ENCODE results near the gene SPRR2B. TPM values are rescaled to one million over a fixed set of nuclear protein-coding genes. Genes with fewer than 3 reads are reported as not detected.
"Not testable (repeated sequence)": the region's sequence is repeated elsewhere in the genome, so short reads cannot be mapped to it uniquely, and the experiment has no call there.

Gene SPRR2B
- total RNA-seq, 2 donors from 2014 or later = not detected

GRCh38 chr1:153040950-153041631, 30.3 kb downstream of the SPRR2B start, which contains the start of gene SPRR2D:
TSS of gene SPRR2D (minus strand) at chr1:153041120. CDS start at chr1:153040346, 774 bp downstream.
- intact Hi-C loops (cut with DNase I) = no loop called here
- DNase-seq = no peak

GRCh38 chr1:153035211-153035610, 36.2 kb downstream of the SPRR2B start:
- no peak for ATAC-seq
- DNase-seq = no peak
- intact Hi-C loops (cut with DNase I) = no loop called here

More at GRCh38 chr1:153040950-153041631, 30.3 kb downstream of the SPRR2B start, which contains the start of gene SPRR2D:
- ATAC-seq = no peak

GRCh38 chr1:153032677-153033308, 38.6 kb downstream of the SPRR2B start:
- ATAC-seq (peak in 1 of 2 donors; percentile 94), DNase-seq (no peak)
- intact Hi-C loops (cut with DNase I) = no loop called here

- ATAC-seq (no peak), DNase-seq (no peak)
- intact Hi-C loops (cut with DNase I) = no loop called here
These were observed 39.3 kb downstream of the SPRR2B start for GRCh38 chr1:153032073-153032472.

GRCh38 chr1:153030895-153031294, 40.5 kb downstream of the SPRR2B start, which contains the start of gene SPRR1B:
TSS of gene SPRR1B (plus strand) at chr1:153031203. CDS start at chr1:153032346, 1,143 bp downstream.
- DNase-seq (no peak), ATAC-seq (no peak)
- intact Hi-C loops (cut with DNase I) = no loop called here

- no peak for DNase-seq
- intact Hi-C loops (cut with DNase I) = no loop called here
- ATAC-seq = no peak
These were observed 42.6 kb downstream of the SPRR2B start for GRCh38 chr1:153028766-153029165.

GRCh38 chr1:153025797-153026196, 45.6 kb downstream of the SPRR2B start:
- no peak for ATAC-seq
- intact Hi-C loops (cut with DNase I) = no loop called here
- no peak for DNase-seq

GRCh38 chr1:153024413-153024812, 47.0 kb downstream of the SPRR2B start:
- no peak for ATAC-seq
- intact Hi-C loops (cut with DNase I) = no loop called here

GRCh38 chr1:153023109-153023508, 48.3 kb downstream of the SPRR2B start:
- intact Hi-C loops (cut with DNase I) = no loop called here
- no peak for ATAC-seq

More at GRCh38 chr1:153024413-153024812, 47.0 kb downstream of the SPRR2B start:
- no peak for DNase-seq

GRCh38 chr1:153022340-153022739, 49.1 kb downstream of the SPRR2B start:
- ATAC-seq; intact Hi-C loops (cut with DNase I); DNase-seq: not testable (repeated sequence)

More at GRCh38 chr1:153023109-153023508, 48.3 kb downstream of the SPRR2B start:
- DNase-seq = no peak

- intact Hi-C loops (cut with DNase I); ATAC-seq; DNase-seq: not testable (repeated sequence)
These were observed 49.6 kb downstream of the SPRR2B start for GRCh38 chr1:153021829-153022228.

Other genes starting within 250 kb of the SPRR2B start
- not detected for gene LCE1A, start 244.1 kb downstream of the SPRR2B start, total RNA-seq
- gene LCE6A, start 228.8 kb downstream of the SPRR2B start, total RNA-seq = not detected
- gene LCE7A, start 211.6 kb downstream of the SPRR2B start, total RNA-seq = not detected
- gene SMCP, start 193.3 kb downstream of the SPRR2B start, total RNA-seq = not detected
- not detected for gene IVL, start 163.1 kb downstream of the SPRR2B start, total RNA-seq
- gene SPRR5, start 124.4 kb downstream of the SPRR2B start, total RNA-seq = not detected
- not detected for gene SPRR4, start 101.0 kb downstream of the SPRR2B start, total RNA-seq
- gene SPRR1A, start 87.5 kb downstream of the SPRR2B start, total RNA-seq = not detected
- not detected for gene SPRR3, start 69.9 kb downstream of the SPRR2B start, total RNA-seq
- gene SPRR1B, start 40.4 kb downstream of the SPRR2B start, total RNA-seq = not detected
- not detected for gene SPRR2D, start 30.5 kb downstream of the SPRR2B start, total RNA-seq
- not detected for gene SPRR2A, start 14.1 kb downstream of the SPRR2B start, total RNA-seq
- gene SPRR2E, start 22.9 kb upstream of the SPRR2B start, total RNA-seq = not detected
- not detected for gene SPRR2F, start 41.9 kb upstream of the SPRR2B start, total RNA-seq
- gene SPRR2G, start 79.3 kb upstream of the SPRR2B start, total RNA-seq = not detected
- not detected for gene LELP1, start 131.8 kb upstream of the SPRR2B start, total RNA-seq
- not detected for gene PRR9, start 146.0 kb upstream of the SPRR2B start, total RNA-seq
- gene LORICRIN, start 188.1 kb upstream of the SPRR2B start, total RNA-seq = not detected
- gene PGLYRP3, start 241.3 kb upstream of the SPRR2B start, total RNA-seq = not detected